ENCODE data around the gene CHCHD3.

- TF ChIP-seq CTCF (IDR thresholded peaks at IDR 0.05) = no peak
- no peak for TF ChIP-seq RFX5 (IDR thresholded peaks at IDR 0.05)
Measured at GRCh38 chr7:133052401-133052756, 29.5 kb downstream of the CHCHD3 start.
